Activated CD4-positive, alpha-beta T cell treated with anti-CD3 and anti-CD28 coated beads, Interleukin-2, amount 50 U/mL, for 24 hours (primary cell): ENCODE data around the gene SLC15A4.
A peak's percentile ranks its signal among the peaks of the same experiment; 100 is the strongest.

Experiments used
- DNase-seq, 2 donors: peaks; one replicate each; pipeline ENCODE4 v3.0.0-alpha.2; 2020; ENCODE audit warnings: low read depth in 1 of 2, low spot score in 1 of 2

SLC15A4 gene

GRCh38 chr12:128794661-128795529 lies 28.9 kb downstream of the SLC15A4 start:
- DNase-seq: no peak

GRCh38 chr12:128793701-128794100 lies 30.1 kb downstream of the SLC15A4 start:
- DNase-seq: no peak

GRCh38 chr12:128792881-128793280 lies 30.9 kb downstream of the SLC15A4 start:
- no peak for DNase-seq

GRCh38 chr12:128792398-128792797 lies 31.4 kb downstream of the SLC15A4 start:
- DNase-seq: no peak

GRCh38 chr12:128791395-128792322 lies 32.1 kb downstream of the SLC15A4 start:
- DNase-seq: no peak

- DNase-seq: no peak
Observed at GRCh38 chr12:128790653-128791373, 32.9 kb downstream of the SLC15A4 start.

- no peak for DNase-seq
Observed at GRCh38 chr12:128790221-128790620, 33.5 kb downstream of the SLC15A4 start.

- no peak for DNase-seq
Observed at GRCh38 chr12:128789356-128789929, 34.3 kb downstream of the SLC15A4 start.

- no peak for DNase-seq
Observed at GRCh38 chr12:128787827-128788226, 35.9 kb downstream of the SLC15A4 start.

GRCh38 chr12:128786741-128787391 lies 36.9 kb downstream of the SLC15A4 start:
- DNase-seq: no peak

- DNase-seq: no peak
Observed at GRCh38 chr12:128784030-128784760, 39.6 kb downstream of the SLC15A4 start.

- DNase-seq: peak; percentile 11 to 32
Observed at GRCh38 chr12:128783129-128783574, 40.6 kb downstream of the SLC15A4 start.

- no peak for DNase-seq
Observed at GRCh38 chr12:128779901-128780300, 43.9 kb downstream of the SLC15A4 start.

- no peak for DNase-seq
Observed at GRCh38 chr12:128772249-128772648, 51.5 kb downstream of the SLC15A4 start.

- no peak for DNase-seq
Observed at GRCh38 chr12:128771681-128772080, 52.1 kb downstream of the SLC15A4 start.

- DNase-seq: no peak
Observed at GRCh38 chr12:128767518-128767917, 56.2 kb downstream of the SLC15A4 start.

- no peak for DNase-seq
Observed at GRCh38 chr12:128766738-128767501, 56.8 kb downstream of the SLC15A4 start.

GRCh38 chr12:128763395-128763794 lies 60.4 kb downstream of the SLC15A4 start:
- no peak for DNase-seq

GRCh38 chr12:128761379-128761790 lies 62.4 kb downstream of the SLC15A4 start:
- no peak for DNase-seq
